WTC11 (cell line): Measurements from ENCODE around the gene IRF4. TPM values are rescaled to one million over a fixed set of nuclear protein-coding genes. Genes with fewer than 3 reads are reported as not detected.

ENCODE experiments used
- ATAC-seq: fragments of 200-7000 bp; cut with Tn5 transposase; 2 replicates; pipeline ENCODE4 v1.10.0; 2021; ENCODE audit warnings: mild to moderate bottlenecking, moderate library complexity
- CTCF ChIA-PET: fragments of 300-600 bp; sonication (Branson Sonifier 250); formaldehyde crosslinking; loops from one replicate; lab custom pipeline; 2021; ENCODE audit warnings: antibody characterized with exemption; lab: Charles Lee
- POLR2A ChIA-PET: fragments of 350-600 bp; sonication (Branson Sonifier 250); formaldehyde crosslinking; loops from one replicate; lab custom pipeline; 2021; ENCODE audit warnings: antibody characterized with exemption; lab: Charles Lee
- DNase-seq: peaks from one replicate; pipeline ENCODE4 v3.0.0; 2021; ENCODE audit warnings: low spot score
- H3K27ac Mint-ChIP-seq: 2 replicates; pipeline ENCODE4 v1.8.0; 2021; ENCODE audit warnings: mixed read lengths
- H3K27me3 Mint-ChIP-seq: 2 replicates; pipeline ENCODE4 v1.8.0; 2021; ENCODE audit warnings: low read depth, mild to moderate bottlenecking, moderate library complexity, mixed read lengths
- H3K36me3 Mint-ChIP-seq: 2 replicates; pipeline ENCODE4 v1.8.0; 2021; ENCODE audit warnings: mixed read lengths
- H3K4me1 Mint-ChIP-seq: 2 replicates; pipeline ENCODE4 v1.8.0; 2022; ENCODE audit warnings: mixed read lengths
- H3K4me3 Mint-ChIP-seq: 2 replicates; pipeline ENCODE4 v1.8.0; 2021; ENCODE audit warnings: mild to moderate bottlenecking, moderate library complexity, mixed read lengths
- H3K9me3 Mint-ChIP-seq: 2 replicates; pipeline ENCODE4 v1.8.0; 2021; ENCODE audit warnings: mixed read lengths
- CREM ChIP-seq: sonication (generic); formaldehyde crosslinking; IDR thresholded peaks from 2 replicates; pipeline ENCODE4 v1.8.1; 2022; ENCODE audit warnings: mild to moderate bottlenecking, missing genetic modification reagents, moderate library complexity
- EMX1 ChIP-seq: fragments of 250-450 bp; sonication (Bioruptor Pico); IDR thresholded peaks from 2 replicates; pipeline ENCODE4 v1.8.0; 2021; ENCODE audit warnings: mild to moderate bottlenecking
- ESRRA ChIP-seq: sonication (generic); formaldehyde crosslinking; IDR thresholded peaks from 2 replicates; pipeline ENCODE4 v1.8.1; 2022; ENCODE audit warnings: mild to moderate bottlenecking, missing genetic modification reagents, borderline replicate concordance
- JAZF1 ChIP-seq: fragments of 250-450 bp; sonication (Bioruptor Pico); IDR thresholded peaks from 2 replicates; pipeline ENCODE4 v1.9.0; 2021; ENCODE audit warnings: moderate library complexity, mild to moderate bottlenecking, inconsistent platforms
- KAT7 ChIP-seq: sonication (generic); formaldehyde crosslinking; IDR thresholded peaks from 2 replicates; pipeline ENCODE4 v1.8.1; 2023; ENCODE audit warnings: missing genetic modification reagents, mild to moderate bottlenecking, borderline replicate concordance
- NFATC4 ChIP-seq: fragments of 250-450 bp; sonication (Bioruptor Pico); IDR thresholded peaks from 2 replicates; pipeline ENCODE4 v1.9.0; 2021; ENCODE audit warnings: mild to moderate bottlenecking
- NFE2L1 ChIP-seq: sonication (generic); formaldehyde crosslinking; IDR thresholded peaks from 2 replicates; pipeline ENCODE4 v1.8.1; 2023; ENCODE audit warnings: missing genetic modification reagents
- NR1H2 ChIP-seq: sonication (generic); formaldehyde crosslinking; IDR thresholded peaks from 2 replicates; pipeline ENCODE4 v1.9.0; 2021; ENCODE audit warnings: mild to moderate bottlenecking, moderate library complexity, missing genetic modification reagents
- OVOL2 ChIP-seq: fragments of 250-450 bp; sonication (Bioruptor Pico); IDR thresholded peaks from 2 replicates; pipeline ENCODE4 v1.9.0; 2021; ENCODE audit warnings: mild to moderate bottlenecking, borderline replicate concordance
- SMAD4 ChIP-seq: sonication (generic); formaldehyde crosslinking; IDR thresholded peaks from 2 replicates; pipeline ENCODE4 v1.8.0; 2022; ENCODE audit warnings: mild to moderate bottlenecking, missing genetic modification reagents
- SP1 ChIP-seq: sonication (generic); formaldehyde crosslinking; conservative IDR thresholded peaks from 2 replicates; pipeline ENCODE4 v1.8.1; 2022; ENCODE audit warnings: missing genetic modification reagents
- ZNF121 ChIP-seq: sonication (generic); formaldehyde crosslinking; IDR thresholded peaks from 2 replicates; pipeline ENCODE4 v1.8.0; 2023; ENCODE audit warnings: missing genetic modification reagents
- ZNF138 ChIP-seq: sonication (generic); formaldehyde crosslinking; conservative IDR thresholded peaks from 2 replicates; pipeline ENCODE4 v1.8.1; 2022; ENCODE audit warnings: mild to moderate bottlenecking, moderate library complexity, missing genetic modification reagents
- ZNF423 ChIP-seq: fragments of 250-450 bp; sonication (Bioruptor Pico); IDR thresholded peaks from 2 replicates; pipeline ENCODE4 v2.1.2; 2022; ENCODE audit warnings: mild to moderate bottlenecking, moderate library complexity
- ZNF671 ChIP-seq: fragments of 250-450 bp; sonication (Bioruptor Pico); IDR thresholded peaks from 2 replicates; pipeline ENCODE4 v1.8.0; 2021; ENCODE audit warnings: mild to moderate bottlenecking
- total RNA-seq: library from RNA; stranded (reverse); gene quantifications from 3 replicates; pipeline ENCODE4 v1.2.3, GENCODE V29; 2021
- TF ChIP-seq, protein P1 (sequence below): sonication (generic); formaldehyde crosslinking; IDR thresholded peaks from 2 replicates; pipeline ENCODE4 v1.8.0; 2022; ENCODE audit warnings: mild to moderate bottlenecking, missing genetic modification reagents
- TF ChIP-seq, protein P2 (sequence below): sonication (generic); formaldehyde crosslinking; IDR thresholded peaks from 2 replicates; pipeline ENCODE4 v1.8.0; 2023; ENCODE audit warnings: missing genetic modification reagents, mild to moderate bottlenecking, borderline replicate concordance
- TF ChIP-seq, protein P3 (sequence below): sonication (generic); formaldehyde crosslinking; IDR thresholded peaks from 2 replicates; pipeline ENCODE4 v1.8.0; 2022; ENCODE audit warnings: missing genetic modification reagents
- TF ChIP-seq, protein P4 (sequence below): fragments of 250-450 bp; sonication (Bioruptor Pico); IDR thresholded peaks from 2 replicates; pipeline ENCODE4 v2.1.2; 2022; ENCODE audit warnings: mild to moderate bottlenecking, moderate library complexity
- TF ChIP-seq, protein P5 (sequence below): fragments of 250-450 bp; sonication (Bioruptor Pico); IDR thresholded peaks from 2 replicates; pipeline ENCODE4 v1.9.0; 2021; ENCODE audit warnings: moderate library complexity, mild to moderate bottlenecking, inconsistent platforms, borderline replicate concordance
- TF ChIP-seq, protein P6 (sequence below): sonication (generic); formaldehyde crosslinking; IDR thresholded peaks from 2 replicates; pipeline ENCODE4 v1.8.1; 2022; ENCODE audit warnings: low read depth, missing genetic modification reagents, borderline replicate concordance
- TF ChIP-seq, protein P7 (sequence below): sonication (generic); formaldehyde crosslinking; IDR thresholded peaks from 2 replicates; pipeline ENCODE4 v1.8.1; 2022; ENCODE audit warnings: low read depth, mild to moderate bottlenecking, moderate library complexity, missing genetic modification reagents, borderline replicate concordance

Gene IRF4
- total RNA-seq, 1 experiment from 2014 or later = 1.6 TPM

DNA sequence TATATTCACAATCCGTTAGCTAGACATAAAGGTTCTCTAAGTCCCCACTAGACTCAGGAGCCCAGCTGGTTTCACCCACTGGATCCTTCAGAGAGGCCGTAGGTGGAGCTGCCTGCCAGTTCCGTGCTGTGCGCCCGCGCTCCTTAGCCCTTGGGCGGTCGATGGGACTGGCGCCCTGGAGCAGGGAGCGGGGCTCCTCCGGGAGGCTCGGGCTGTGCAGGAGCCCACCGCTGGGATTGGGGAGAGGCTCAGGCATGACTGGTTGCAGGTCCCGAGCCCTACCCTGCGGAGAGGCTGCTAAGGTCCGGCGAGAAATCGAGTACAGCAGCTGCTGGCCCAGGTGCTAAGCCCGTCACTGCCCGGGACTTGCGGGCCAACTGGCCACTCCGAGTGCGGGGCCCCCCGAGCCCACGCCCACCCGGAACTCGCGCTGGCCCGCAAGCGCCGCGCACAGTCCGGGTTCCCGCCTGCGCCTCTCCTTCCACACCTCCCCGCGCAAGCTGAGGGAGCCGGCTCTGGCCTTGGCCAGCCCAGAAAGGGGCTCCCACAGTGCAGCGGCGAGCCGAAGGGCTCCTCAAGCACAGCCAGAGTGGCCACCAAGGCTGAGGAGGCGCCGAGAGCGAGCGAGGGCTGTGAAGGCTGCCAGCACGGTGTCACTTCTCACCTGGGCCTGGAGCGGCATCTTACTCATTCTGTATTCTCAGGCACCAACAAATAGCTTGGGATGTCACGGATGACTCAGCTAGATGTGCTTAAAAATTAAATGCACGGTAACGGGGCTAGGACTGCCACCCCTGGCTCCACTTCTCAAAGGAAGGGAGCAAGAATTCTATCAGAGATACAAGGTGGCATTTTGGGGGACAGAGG, 44.1 kb downstream of the IRF4 start:
- peaks cover 4% of the 10 kb centered on the region; the same call in 1 of the 2 replicates for H3K9me3 Mint-ChIP-seq
- CTCF ChIA-PET = interaction anchor here (0.7 kb wide), 1 partner anchor 881 kb away, joined by 3 read pairs; no protein-coding TSS in a partner anchor

DNA sequence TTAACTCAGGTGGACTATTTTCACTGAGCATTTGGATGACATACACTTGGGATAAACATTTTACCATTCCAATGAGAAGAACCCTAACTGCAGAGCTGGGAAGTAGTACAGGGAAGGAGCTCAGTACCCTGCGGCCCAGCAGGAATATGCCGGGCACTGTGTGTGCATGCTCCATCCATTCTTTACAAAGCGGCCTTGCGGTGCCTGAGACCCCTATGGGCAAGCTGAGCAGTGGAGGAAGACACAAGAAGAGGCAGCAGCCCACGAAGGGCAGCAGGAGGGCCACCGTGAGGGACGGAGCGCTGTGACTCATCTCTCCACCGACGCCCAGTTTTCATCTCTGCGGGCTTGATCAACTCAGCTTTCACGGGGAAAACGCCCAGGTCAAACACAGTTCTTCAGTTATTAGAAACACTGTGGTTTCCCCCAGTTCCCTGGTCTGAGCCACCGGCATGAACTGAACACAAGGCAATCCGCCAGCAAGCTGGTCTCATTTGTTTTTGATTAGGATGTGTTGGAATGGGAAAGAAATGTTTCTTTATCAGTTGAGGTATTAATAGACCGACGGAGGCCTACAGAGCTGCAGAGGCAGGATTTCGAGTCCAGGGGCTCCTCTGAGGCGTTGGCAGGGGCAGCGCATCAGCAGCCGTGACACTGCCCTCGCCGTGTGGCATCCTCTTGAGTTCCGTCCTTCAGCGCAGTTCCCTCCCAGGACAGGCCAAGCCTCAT, 44.9 kb downstream of the IRF4 start:
- no peak for ATAC-seq
- TF ChIP-seq, protein P1, sequence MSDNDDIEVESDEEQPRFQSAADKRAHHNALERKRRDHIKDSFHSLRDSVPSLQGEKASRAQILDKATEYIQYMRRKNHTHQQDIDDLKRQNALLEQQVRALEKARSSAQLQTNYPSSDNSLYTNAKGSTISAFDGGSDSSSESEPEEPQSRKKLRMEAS = no peak
- TF ChIP-seq KAT7 (no peak), ZNF671 (CRISPR knock-in tag) (no peak), JAZF1 (CRISPR knock-in tag) (no peak)
- TF ChIP-seq, protein P2, sequence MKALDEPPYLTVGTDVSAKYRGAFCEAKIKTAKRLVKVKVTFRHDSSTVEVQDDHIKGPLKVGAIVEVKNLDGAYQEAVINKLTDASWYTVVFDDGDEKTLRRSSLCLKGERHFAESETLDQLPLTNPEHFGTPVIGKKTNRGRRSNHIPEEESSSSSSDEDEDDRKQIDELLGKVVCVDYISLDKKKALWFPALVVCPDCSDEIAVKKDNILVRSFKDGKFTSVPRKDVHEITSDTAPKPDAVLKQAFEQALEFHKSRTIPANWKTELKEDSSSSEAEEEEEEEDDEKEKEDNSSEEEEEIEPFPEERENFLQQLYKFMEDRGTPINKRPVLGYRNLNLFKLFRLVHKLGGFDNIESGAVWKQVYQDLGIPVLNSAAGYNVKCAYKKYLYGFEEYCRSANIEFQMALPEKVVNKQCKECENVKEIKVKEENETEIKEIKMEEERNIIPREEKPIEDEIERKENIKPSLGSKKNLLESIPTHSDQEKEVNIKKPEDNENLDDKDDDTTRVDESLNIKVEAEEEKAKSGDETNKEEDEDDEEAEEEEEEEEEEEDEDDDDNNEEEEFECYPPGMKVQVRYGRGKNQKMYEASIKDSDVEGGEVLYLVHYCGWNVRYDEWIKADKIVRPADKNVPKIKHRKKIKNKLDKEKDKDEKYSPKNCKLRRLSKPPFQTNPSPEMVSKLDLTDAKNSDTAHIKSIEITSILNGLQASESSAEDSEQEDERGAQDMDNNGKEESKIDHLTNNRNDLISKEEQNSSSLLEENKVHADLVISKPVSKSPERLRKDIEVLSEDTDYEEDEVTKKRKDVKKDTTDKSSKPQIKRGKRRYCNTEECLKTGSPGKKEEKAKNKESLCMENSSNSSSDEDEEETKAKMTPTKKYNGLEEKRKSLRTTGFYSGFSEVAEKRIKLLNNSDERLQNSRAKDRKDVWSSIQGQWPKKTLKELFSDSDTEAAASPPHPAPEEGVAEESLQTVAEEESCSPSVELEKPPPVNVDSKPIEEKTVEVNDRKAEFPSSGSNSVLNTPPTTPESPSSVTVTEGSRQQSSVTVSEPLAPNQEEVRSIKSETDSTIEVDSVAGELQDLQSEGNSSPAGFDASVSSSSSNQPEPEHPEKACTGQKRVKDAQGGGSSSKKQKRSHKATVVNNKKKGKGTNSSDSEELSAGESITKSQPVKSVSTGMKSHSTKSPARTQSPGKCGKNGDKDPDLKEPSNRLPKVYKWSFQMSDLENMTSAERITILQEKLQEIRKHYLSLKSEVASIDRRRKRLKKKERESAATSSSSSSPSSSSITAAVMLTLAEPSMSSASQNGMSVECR (CRISPR knock-in tag) = no peak

More for the DNA sequence above, 44.1 kb downstream of the IRF4 start:
- H3K36me3 Mint-ChIP-seq = no peaks in the 10 kb centered on the region
- TF ChIP-seq ZNF138 (no peak), ZNF423 (CRISPR knock-in tag) (no peak), NR1H2 (no peak), SMAD4 (CRISPR knock-in tag) (no peak), SP1 (CRISPR knock-in tag) (no peak), NFE2L1 (CRISPR knock-in tag) (no peak), EMX1 (CRISPR knock-in tag) (no peak), ZNF121 (CRISPR knock-in tag) (no peak), OVOL2 (no peak), CREM (CRISPR knock-in tag) (no peak), NFATC4 (CRISPR knock-in tag) (no peak), ESRRA (CRISPR knock-in tag) (no peak)
- TF ChIP-seq, protein P3, sequence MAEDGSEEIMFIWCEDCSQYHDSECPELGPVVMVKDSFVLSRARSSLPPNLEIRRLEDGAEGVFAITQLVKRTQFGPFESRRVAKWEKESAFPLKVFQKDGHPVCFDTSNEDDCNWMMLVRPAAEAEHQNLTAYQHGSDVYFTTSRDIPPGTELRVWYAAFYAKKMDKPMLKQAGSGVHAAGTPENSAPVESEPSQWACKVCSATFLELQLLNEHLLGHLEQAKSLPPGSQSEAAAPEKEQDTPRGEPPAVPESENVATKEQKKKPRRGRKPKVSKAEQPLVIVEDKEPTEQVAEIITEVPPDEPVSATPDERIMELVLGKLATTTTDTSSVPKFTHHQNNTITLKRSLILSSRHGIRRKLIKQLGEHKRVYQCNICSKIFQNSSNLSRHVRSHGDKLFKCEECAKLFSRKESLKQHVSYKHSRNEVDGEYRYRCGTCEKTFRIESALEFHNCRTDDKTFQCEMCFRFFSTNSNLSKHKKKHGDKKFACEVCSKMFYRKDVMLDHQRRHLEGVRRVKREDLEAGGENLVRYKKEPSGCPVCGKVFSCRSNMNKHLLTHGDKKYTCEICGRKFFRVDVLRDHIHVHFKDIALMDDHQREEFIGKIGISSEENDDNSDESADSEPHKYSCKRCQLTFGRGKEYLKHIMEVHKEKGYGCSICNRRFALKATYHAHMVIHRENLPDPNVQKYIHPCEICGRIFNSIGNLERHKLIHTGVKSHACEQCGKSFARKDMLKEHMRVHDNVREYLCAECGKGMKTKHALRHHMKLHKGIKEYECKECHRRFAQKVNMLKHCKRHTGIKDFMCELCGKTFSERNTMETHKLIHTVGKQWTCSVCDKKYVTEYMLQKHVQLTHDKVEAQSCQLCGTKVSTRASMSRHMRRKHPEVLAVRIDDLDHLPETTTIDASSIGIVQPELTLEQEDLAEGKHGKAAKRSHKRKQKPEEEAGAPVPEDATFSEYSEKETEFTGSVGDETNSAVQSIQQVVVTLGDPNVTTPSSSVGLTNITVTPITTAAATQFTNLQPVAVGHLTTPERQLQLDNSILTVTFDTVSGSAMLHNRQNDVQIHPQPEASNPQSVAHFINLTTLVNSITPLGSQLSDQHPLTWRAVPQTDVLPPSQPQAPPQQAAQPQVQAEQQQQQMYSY (CRISPR knock-in tag) = no peak
- TF ChIP-seq, protein P4, sequence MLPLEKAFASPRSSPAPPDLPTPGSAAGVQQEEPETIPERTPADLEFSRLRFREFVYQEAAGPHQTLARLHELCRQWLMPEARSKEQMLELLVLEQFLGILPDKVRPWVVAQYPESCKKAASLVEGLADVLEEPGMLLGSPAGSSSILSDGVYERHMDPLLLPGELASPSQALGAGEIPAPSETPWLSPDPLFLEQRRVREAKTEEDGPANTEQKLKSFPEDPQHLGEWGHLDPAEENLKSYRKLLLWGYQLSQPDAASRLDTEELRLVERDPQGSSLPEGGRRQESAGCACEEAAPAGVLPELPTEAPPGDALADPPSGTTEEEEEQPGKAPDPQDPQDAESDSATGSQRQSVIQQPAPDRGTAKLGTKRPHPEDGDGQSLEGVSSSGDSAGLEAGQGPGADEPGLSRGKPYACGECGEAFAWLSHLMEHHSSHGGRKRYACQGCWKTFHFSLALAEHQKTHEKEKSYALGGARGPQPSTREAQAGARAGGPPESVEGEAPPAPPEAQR (CRISPR knock-in tag) = no peak
- TF ChIP-seq, protein P5, sequence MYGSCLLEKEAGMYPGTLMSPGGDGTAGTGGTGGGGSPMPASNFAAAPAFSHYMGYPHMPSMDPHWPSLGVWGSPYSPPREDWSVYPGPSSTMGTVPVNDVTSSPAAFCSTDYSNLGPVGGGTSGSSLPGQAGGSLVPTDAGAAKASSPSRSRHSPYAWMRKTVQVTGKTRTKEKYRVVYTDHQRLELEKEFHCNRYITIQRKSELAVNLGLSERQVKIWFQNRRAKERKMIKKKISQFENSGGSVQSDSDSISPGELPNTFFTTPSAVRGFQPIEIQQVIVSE (CRISPR knock-in tag) = no peak
- TF ChIP-seq, protein P6, sequence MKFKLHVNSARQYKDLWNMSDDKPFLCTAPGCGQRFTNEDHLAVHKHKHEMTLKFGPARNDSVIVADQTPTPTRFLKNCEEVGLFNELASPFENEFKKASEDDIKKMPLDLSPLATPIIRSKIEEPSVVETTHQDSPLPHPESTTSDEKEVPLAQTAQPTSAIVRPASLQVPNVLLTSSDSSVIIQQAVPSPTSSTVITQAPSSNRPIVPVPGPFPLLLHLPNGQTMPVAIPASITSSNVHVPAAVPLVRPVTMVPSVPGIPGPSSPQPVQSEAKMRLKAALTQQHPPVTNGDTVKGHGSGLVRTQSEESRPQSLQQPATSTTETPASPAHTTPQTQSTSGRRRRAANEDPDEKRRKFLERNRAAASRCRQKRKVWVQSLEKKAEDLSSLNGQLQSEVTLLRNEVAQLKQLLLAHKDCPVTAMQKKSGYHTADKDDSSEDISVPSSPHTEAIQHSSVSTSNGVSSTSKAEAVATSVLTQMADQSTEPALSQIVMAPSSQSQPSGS (CRISPR knock-in tag) = no peak
- TF ChIP-seq, protein P7, sequence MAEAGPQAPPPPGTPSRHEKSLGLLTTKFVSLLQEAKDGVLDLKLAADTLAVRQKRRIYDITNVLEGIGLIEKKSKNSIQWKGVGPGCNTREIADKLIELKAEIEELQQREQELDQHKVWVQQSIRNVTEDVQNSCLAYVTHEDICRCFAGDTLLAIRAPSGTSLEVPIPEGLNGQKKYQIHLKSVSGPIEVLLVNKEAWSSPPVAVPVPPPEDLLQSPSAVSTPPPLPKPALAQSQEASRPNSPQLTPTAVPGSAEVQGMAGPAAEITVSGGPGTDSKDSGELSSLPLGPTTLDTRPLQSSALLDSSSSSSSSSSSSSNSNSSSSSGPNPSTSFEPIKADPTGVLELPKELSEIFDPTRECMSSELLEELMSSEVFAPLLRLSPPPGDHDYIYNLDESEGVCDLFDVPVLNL = no peak
- DNase-seq (no peak), ATAC-seq (no peak)
- no peak overlapping the region for H3K27ac Mint-ChIP-seq
- H3K4me1 Mint-ChIP-seq = no peaks in the 10 kb centered on the region
- no peak overlapping the region for H3K4me3 Mint-ChIP-seq
- POLR2A ChIA-PET = interaction anchor here (1.5 kb wide), 1 partner anchor 11 kb away, joined by 3 read pairs; no protein-coding TSS in a partner anchor
- H3K27me3 Mint-ChIP-seq = no peaks in the 10 kb centered on the region

More for the DNA sequence above, 44.9 kb downstream of the IRF4 start:
- H3K4me3 Mint-ChIP-seq = no peak overlapping the region
- ChIA-PET POLR2A (interaction anchor here (1.5 kb wide), 1 partner anchor 12 kb away, joined by 3 read pairs; no protein-coding TSS in a partner anchor), CTCF (interaction anchor here (0.7 kb wide), 1 partner anchor 880 kb away, joined by 3 read pairs; no protein-coding TSS in a partner anchor)
- H3K9me3 Mint-ChIP-seq = peaks cover 4% of the 10 kb centered on the region; the same call in 1 of the 2 replicates
- no peak overlapping the region for H3K27ac Mint-ChIP-seq
- no peaks in the 10 kb centered on the region for H3K4me1 Mint-ChIP-seq
- H3K27me3 Mint-ChIP-seq = no peaks in the 10 kb centered on the region
- no peaks in the 10 kb centered on the region for H3K36me3 Mint-ChIP-seq
- DNase-seq = no peak
